Ishikawa (cell line): ENCODE data around the gene CRTC2.

Experiments
- CEBPB ChIP-seq: IDR thresholded peaks from 2 replicates; pipeline ENCODE4 v1.6.1; 2012
- TAF1 ChIP-seq: IDR thresholded peaks from 2 replicates; pipeline ENCODE4 v1.6.1; 2012; ENCODE audit warnings: low read depth, mild to moderate bottlenecking

GRCh38 chr1:153951183-153951582 is 7.2 kb downstream of the CRTC2 start:
- TF ChIP-seq TAF1 (no peak), CEBPB (no peak)
